Brain pericyte (primary cell): ENCODE measurements around the gene COL18A1.
"Not testable (repeated sequence)": the region's sequence is repeated elsewhere in the genome, so short reads cannot be mapped to it uniquely, and the experiment has no call there.

Experiments used
- DNase-seq: peaks from one replicate; pipeline ENCODE4 v3.0.0-alpha.2; 2012; ENCODE audit warnings: low read depth, low spot score

The COL18A1 gene

GRCh38 chr21:45557616-45558043 lies 152.7 kb downstream of the COL18A1 start:
- DNase-seq = no peak

- DNase-seq = no peak
These were observed 153.2 kb downstream of the COL18A1 start for GRCh38 chr21:45558044-45558721.

GRCh38 chr21:45559216-45560105 lies 154.5 kb downstream of the COL18A1 start:
- DNase-seq = no peak

- DNase-seq = no peak
These were observed 155.4 kb downstream of the COL18A1 start for GRCh38 chr21:45560106-45561021.

- not testable (repeated sequence) for DNase-seq
These were observed 156.3 kb downstream of the COL18A1 start for GRCh38 chr21:45561241-45561640.

GRCh38 chr21:45562402-45562801 lies 157.4 kb downstream of the COL18A1 start:
- peak; percentile 59 for DNase-seq

- DNase-seq = no peak
These were observed 158.0 kb downstream of the COL18A1 start for GRCh38 chr21:45562965-45563364.
